ENCODE measurements around the gene FRRS1. TPM values are rescaled to one million over a fixed set of nuclear protein-coding genes. Genes with fewer than 3 reads are reported as not detected.

Gene FRRS1
- total RNA-seq, 2 experiments from 2014 or later = 3.6 to 4.9 TPM

GRCh38 chr1:99704356-99704816, 62.0 kb downstream of the FRRS1 start:
- DNase-seq (no peak), ATAC-seq (no peak)
- CTCF ChIA-PET = interaction anchor here (1.5 to 2.7 kb wide), 3 partner anchors 12 to 29 kb away, joined by 4 to 7 read pairs (median 5); no protein-coding TSS in a partner anchor
- H3K4me1 Mint-ChIP-seq = peaks cover 9% of the 10 kb centered on the region
- peaks cover 19% of the 10 kb centered on the region for H3K27me3 Mint-ChIP-seq
- peak overlapping the region; percentile 21 for H3K4me3 Mint-ChIP-seq
- no peaks in the 10 kb centered on the region for H3K9me3 Mint-ChIP-seq (ENCODE audit: low read depth)
- no peaks in the 10 kb centered on the region for H3K36me3 Mint-ChIP-seq
- no peak overlapping the region for H3K27ac Mint-ChIP-seq

DNA sequence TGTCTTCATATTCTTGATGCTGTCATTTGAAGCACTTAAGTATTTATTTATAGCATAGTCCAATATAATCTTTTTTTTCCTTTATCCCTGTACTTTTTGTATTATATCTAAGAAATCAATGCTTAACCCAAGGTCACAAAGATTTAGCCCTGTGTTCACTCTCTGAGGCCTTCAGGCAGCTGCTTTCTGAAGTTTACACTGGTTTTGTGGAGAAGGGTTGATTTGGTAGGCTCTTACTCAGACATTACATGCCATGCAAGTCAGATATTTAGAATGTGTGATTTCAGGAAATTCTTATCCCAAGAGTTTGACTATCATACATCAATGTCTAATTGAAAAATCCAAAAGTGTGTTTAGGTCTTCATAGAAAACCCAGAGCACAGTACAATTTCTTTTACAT, 64.2 kb downstream of the FRRS1 start:
- Mint-ChIP-seq H3K9me3 (ENCODE audit: low read depth) (no peaks in the 10 kb centered on the region), H3K4me3 (no peak overlapping the region), H3K27ac (no peak overlapping the region), H3K36me3 (no peaks in the 10 kb centered on the region), H3K27me3 (peaks cover 36% of the 10 kb centered on the region), H3K4me1 (peaks cover 9% of the 10 kb centered on the region)
- CTCF ChIA-PET = no interaction called here
- ATAC-seq (no peak), DNase-seq (no peak)

- Mint-ChIP-seq H3K36me3 (no peaks in the 10 kb centered on the region), H3K9me3 (ENCODE audit: low read depth) (no peaks in the 10 kb centered on the region), H3K4me3 (no peak overlapping the region), H3K27me3 (peaks cover 46% of the 10 kb centered on the region), H3K27ac (no peak overlapping the region), H3K4me1 (peaks cover 9% of the 10 kb centered on the region)
- CTCF ChIA-PET = no interaction called here
- ATAC-seq (no peak), DNase-seq (no peak)
Observed at GRCh38 chr1:99700020-99700419, 66.4 kb downstream of the FRRS1 start.

DNA sequence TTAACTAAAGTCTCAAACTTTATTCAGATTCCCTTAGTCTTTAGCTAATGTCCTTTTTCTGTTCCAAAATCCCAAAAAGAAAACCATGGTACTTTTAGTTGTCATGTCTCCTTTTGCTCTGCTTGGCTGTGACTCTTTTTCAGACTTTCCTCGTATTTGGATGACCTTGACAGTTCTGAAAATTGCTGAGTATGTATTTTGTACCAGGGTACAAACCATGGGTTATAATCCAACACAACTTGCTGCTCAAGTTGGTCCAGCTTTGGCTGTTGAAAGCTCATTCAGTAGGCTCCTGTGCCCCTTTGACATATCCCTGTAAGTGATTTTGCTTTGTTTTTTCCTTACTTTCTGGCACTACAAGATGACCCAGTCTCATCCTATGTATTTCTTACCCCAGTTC, 68.9 kb downstream of the FRRS1 start:
- H3K9me3 Mint-ChIP-seq (ENCODE audit: low read depth) = no peaks in the 10 kb centered on the region
- H3K4me3 Mint-ChIP-seq = no peak overlapping the region
- no peak overlapping the region for H3K27ac Mint-ChIP-seq
- H3K27me3 Mint-ChIP-seq = peaks cover 54% of the 10 kb centered on the region
- ATAC-seq = no peak
- CTCF ChIA-PET = no interaction called here
- no peak for DNase-seq
- no peaks in the 10 kb centered on the region for H3K36me3 Mint-ChIP-seq
- H3K4me1 Mint-ChIP-seq = no peaks in the 10 kb centered on the region

DNA sequence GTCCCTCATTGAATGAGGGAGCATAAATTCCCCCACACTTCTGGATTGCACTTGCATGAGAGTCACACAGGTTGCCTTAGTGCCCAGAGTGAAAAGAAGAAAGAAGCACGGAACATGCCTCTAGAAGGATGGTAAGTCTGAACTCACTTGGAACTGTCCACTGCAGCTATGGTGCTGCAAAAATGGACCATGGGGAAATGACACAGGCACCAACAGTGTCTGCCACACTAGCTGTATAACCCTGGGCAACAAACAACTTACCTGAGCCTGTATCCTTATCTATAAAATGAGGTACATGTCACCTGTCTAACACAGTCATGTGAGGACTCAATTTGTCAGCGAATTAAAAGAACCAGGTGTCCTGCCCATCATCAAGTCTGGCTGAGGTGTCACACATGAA, 69.8 kb downstream of the FRRS1 start:
- no peak overlapping the region for H3K27ac Mint-ChIP-seq
- H3K4me3 Mint-ChIP-seq = no peak overlapping the region
- no peaks in the 10 kb centered on the region for H3K36me3 Mint-ChIP-seq
- ATAC-seq (no peak), DNase-seq (no peak)
- H3K4me1 Mint-ChIP-seq = no peaks in the 10 kb centered on the region
- H3K27me3 Mint-ChIP-seq = peaks cover 54% of the 10 kb centered on the region
- CTCF ChIA-PET = interaction anchor here (1.1 kb wide), 1 partner anchor 11 kb away, joined by 5 read pairs; no protein-coding TSS in a partner anchor
- no peaks in the 10 kb centered on the region for H3K9me3 Mint-ChIP-seq (ENCODE audit: low read depth)

GRCh38 chr1:99691175-99691574, 75.3 kb downstream of the FRRS1 start:
- Mint-ChIP-seq H3K27me3 (peaks cover 33% of the 10 kb centered on the region), H3K36me3 (no peaks in the 10 kb centered on the region), H3K4me3 (no peak overlapping the region), H3K9me3 (ENCODE audit: low read depth) (no peaks in the 10 kb centered on the region), H3K27ac (no peak overlapping the region), H3K4me1 (no peaks in the 10 kb centered on the region)
- ATAC-seq (no peak), DNase-seq (no peak)
- CTCF ChIA-PET = no interaction called here

DNA sequence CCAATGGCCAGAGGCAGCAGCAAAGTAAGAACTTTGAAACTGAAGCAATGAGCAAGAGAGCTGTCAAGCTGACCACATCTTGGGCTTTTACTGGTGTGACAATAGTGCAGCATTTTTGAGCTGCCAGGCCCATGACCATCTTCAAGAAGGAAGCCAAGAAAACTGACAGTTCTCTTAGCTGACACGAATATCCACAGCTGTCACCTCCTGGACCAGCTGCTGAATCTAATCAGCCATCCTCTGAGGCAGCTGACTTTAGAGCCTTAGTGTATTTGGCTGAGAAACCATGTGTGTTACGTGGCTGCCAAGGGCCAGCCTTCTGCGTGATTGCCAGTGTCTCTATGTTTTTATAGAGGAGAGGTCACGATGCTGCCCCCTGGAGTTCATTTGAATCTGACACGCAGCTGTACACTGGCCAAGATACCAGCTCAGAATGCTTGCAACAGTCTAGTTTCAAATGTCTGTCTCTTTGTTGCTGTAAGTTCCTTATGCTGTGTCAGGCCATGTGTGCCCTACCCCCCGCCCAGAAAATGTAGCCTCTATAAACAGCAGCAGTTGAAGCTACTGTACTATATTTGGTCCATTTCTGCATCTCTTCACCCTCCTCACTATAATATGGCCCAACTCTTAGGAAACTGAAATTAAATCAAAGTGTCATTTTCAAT, 80.8 kb downstream of the FRRS1 start:
- H3K4me1 Mint-ChIP-seq = no peaks in the 10 kb centered on the region
- DNase-seq (peak; percentile 57), ATAC-seq (peak; percentile 68)
- H3K4me3 Mint-ChIP-seq = no peak overlapping the region
- no peak overlapping the region for H3K27ac Mint-ChIP-seq
- H3K27me3 Mint-ChIP-seq = peaks cover 5% of the 10 kb centered on the region
- CTCF ChIA-PET = interaction anchor here (1.2 to 1.5 kb wide), 5 partner anchors 9 to 892 kb away, joined by 4 to 7 read pairs (median 5); no protein-coding TSS in a partner anchor
- H3K36me3 Mint-ChIP-seq = no peaks in the 10 kb centered on the region
- no peaks in the 10 kb centered on the region for H3K9me3 Mint-ChIP-seq (ENCODE audit: low read depth)

GRCh38 chr1:99682291-99682751, 84.1 kb downstream of the FRRS1 start:
- ATAC-seq (no peak), DNase-seq (no peak)
- Mint-ChIP-seq H3K36me3 (no peaks in the 10 kb centered on the region), H3K27me3 (no peaks in the 10 kb centered on the region), H3K9me3 (ENCODE audit: low read depth) (no peaks in the 10 kb centered on the region), H3K27ac (no peak overlapping the region), H3K4me3 (no peak overlapping the region), H3K4me1 (no peaks in the 10 kb centered on the region)
- CTCF ChIA-PET = no interaction called here

- Mint-ChIP-seq H3K4me1 (no peaks in the 10 kb centered on the region), H3K27ac (no peak overlapping the region), H3K9me3 (ENCODE audit: low read depth) (no peaks in the 10 kb centered on the region), H3K4me3 (no peak overlapping the region), H3K36me3 (no peaks in the 10 kb centered on the region), H3K27me3 (no peaks in the 10 kb centered on the region)
- ATAC-seq (no peak), DNase-seq (no peak)
- CTCF ChIA-PET = no interaction called here
Observed at GRCh38 chr1:99681583-99681982, 84.9 kb downstream of the FRRS1 start.

GRCh38 chr1:99680270-99680669, 86.2 kb downstream of the FRRS1 start:
- H3K4me1 Mint-ChIP-seq = no peaks in the 10 kb centered on the region
- ATAC-seq (no peak), DNase-seq (no peak)
- no peak overlapping the region for H3K4me3 Mint-ChIP-seq
- H3K9me3 Mint-ChIP-seq (ENCODE audit: low read depth) = no peaks in the 10 kb centered on the region
- CTCF ChIA-PET = interaction anchor here (1.2 kb wide), 1 partner anchor 35 kb away, joined by 3 read pairs; the partner anchor contains the start of gene PALMD
- no peak overlapping the region for H3K27ac Mint-ChIP-seq
- peaks cover 4% of the 10 kb centered on the region for H3K27me3 Mint-ChIP-seq
- H3K36me3 Mint-ChIP-seq = no peaks in the 10 kb centered on the region

DNA sequence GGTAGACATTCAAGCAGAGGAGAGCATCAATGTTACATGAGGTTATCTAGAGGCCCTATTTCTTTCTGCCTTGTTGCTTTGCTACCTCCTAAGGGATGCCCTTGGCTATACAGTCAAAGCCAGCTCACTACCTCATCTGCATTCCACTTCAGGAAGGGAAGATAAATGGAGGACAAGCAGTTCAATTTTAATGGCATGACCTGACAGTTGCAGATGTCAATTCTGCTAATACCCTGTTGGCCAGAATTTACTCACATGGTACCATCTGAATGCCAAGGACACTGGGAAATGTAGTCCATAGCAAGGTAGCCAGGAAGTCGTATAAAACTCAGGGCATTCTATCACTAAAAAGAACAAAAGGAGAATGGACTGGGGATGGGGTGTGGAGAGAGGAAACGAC, 89.0 kb downstream of the FRRS1 start:
- Mint-ChIP-seq H3K27ac (no peak overlapping the region), H3K27me3 (peaks cover 22% of the 10 kb centered on the region), H3K4me1 (no peaks in the 10 kb centered on the region), H3K4me3 (no peak overlapping the region), H3K9me3 (ENCODE audit: low read depth) (no peaks in the 10 kb centered on the region), H3K36me3 (no peaks in the 10 kb centered on the region)
- no peak for DNase-seq
- CTCF ChIA-PET = no interaction called here
- ATAC-seq = no peak

DNA sequence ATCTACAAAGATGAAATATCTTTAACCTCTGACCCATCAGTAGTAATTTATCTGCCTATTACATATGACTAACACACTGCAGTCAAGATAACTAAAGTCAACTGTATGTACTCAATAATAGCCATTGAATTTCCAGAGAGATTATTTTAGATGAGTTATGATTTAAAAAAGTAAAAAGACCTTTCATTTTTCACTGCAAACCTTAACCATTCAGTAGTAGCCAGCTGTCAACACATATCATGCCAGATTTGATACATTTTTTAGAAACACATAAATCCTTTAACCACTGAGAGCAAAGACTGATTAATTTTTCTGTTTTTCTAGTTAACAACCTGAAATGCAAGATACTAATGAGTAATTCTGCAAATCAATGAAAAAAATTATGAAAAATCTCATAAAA, 89.6 kb downstream of the FRRS1 start:
- no peaks in the 10 kb centered on the region for H3K9me3 Mint-ChIP-seq (ENCODE audit: low read depth)
- H3K36me3 Mint-ChIP-seq = no peaks in the 10 kb centered on the region
- H3K27me3 Mint-ChIP-seq = peaks cover 26% of the 10 kb centered on the region
- no peak overlapping the region for H3K4me3 Mint-ChIP-seq
- CTCF ChIA-PET = no interaction called here
- no peaks in the 10 kb centered on the region for H3K4me1 Mint-ChIP-seq
- DNase-seq (no peak), ATAC-seq (no peak)
- H3K27ac Mint-ChIP-seq = no peak overlapping the region

DNA sequence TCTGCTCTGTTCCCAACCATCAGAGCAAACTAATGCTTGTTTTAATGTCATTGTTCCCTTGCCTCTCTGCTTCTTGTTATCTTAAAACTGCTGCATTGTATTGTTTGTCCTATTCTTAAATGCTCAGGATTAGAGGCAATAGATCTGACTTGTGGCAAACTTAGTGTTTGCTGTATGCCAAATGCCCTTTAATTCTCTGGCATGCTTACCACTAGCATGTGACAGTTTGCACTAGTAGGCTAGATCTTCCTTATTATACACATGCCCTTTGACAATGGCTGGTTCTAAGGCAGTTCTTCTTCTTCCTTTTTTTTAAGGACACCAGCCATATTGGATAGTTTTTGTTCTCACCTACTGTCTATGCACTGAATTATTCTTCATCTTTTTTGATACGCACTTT, 90.4 kb downstream of the FRRS1 start:
- H3K4me1 Mint-ChIP-seq = no peaks in the 10 kb centered on the region
- no peaks in the 10 kb centered on the region for H3K36me3 Mint-ChIP-seq
- no peak for ATAC-seq
- no peak overlapping the region for H3K4me3 Mint-ChIP-seq
- CTCF ChIA-PET = no interaction called here
- H3K27me3 Mint-ChIP-seq = peaks cover 26% of the 10 kb centered on the region
- no peak for DNase-seq
- no peaks in the 10 kb centered on the region for H3K9me3 Mint-ChIP-seq (ENCODE audit: low read depth)
- no peak overlapping the region for H3K27ac Mint-ChIP-seq

DNA sequence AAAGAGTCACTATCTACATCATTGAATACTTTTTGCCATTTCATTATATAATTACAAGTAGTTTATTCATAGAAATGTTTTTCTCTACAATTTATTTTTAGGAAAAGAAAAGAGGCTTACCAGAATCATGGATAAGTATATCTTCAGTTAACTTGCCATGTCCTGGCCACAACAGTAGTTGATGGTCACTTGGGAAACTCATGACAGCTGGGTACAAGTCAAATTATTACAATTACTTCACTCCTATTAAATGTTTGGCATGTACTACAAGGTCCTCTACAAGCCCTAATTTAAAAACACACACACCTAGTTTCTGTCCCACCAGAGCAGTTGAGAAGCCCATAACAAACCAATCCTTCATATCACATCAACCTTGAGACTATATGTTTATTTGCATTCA, 91.1 kb downstream of the FRRS1 start:
- Mint-ChIP-seq H3K27me3 (peaks cover 30% of the 10 kb centered on the region), H3K4me1 (no peaks in the 10 kb centered on the region), H3K9me3 (ENCODE audit: low read depth) (no peaks in the 10 kb centered on the region), H3K36me3 (no peaks in the 10 kb centered on the region), H3K27ac (no peak overlapping the region), H3K4me3 (no peak overlapping the region)
- ATAC-seq (no peak), DNase-seq (no peak)
- CTCF ChIA-PET = no interaction called here

All from activated CD8-positive, alpha-beta memory T cell treated with anti-CD3 and anti-CD28 coated beads, Interleukin-2, amount 10 ng/mL, durations not matched to agents 7 days and 5 days (primary cell).